Memory B cell (primary cell): Measurements from ENCODE around the gene ZNF208.
"Not testable (repeated sequence)": the region's sequence is repeated elsewhere in the genome, so short reads cannot be mapped to it uniquely, and the experiment has no call there.

Experiments
- ATAC-seq: fragments of 150-1000 bp; cut with Tn5 transposase; 2 replicates; pipeline ENCODE4 v1.10.0; 2021; ENCODE audit warnings: low read depth, mild to moderate bottlenecking, moderate library complexity
- DNase-seq, 2 donors: peaks; one replicate each; pipeline ENCODE4 v3.0.0; 2022; ENCODE audit warnings: low spot score in 2 of 2
- H3K27ac Mint-ChIP-seq: one replicate; pipeline ENCODE4 v1.8.0; 2022; ENCODE audit warnings: mild to moderate bottlenecking, moderate library complexity, mixed read lengths
- H3K27me3 Mint-ChIP-seq: one replicate; pipeline ENCODE4 v1.8.0; 2022; ENCODE audit warnings: mixed read lengths
- H3K36me3 Mint-ChIP-seq: one replicate; pipeline ENCODE4 v1.8.0; 2022; ENCODE audit warnings: mild to moderate bottlenecking, mixed read lengths
- H3K4me1 Mint-ChIP-seq: one replicate; pipeline ENCODE4 v1.8.0; 2022; ENCODE audit warnings: mixed read lengths
- H3K4me3 Mint-ChIP-seq: one replicate; pipeline ENCODE4 v1.8.0; 2022; ENCODE audit warnings: mild to moderate bottlenecking, moderate library complexity, mixed read lengths
- H3K9me3 Mint-ChIP-seq: one replicate; pipeline ENCODE4 v1.8.0; 2022; ENCODE audit warnings: mixed read lengths

The ZNF208 gene

GRCh38 chr19:21910318-21910717 lies 100.4 kb downstream of the ZNF208 start:
- Mint-ChIP-seq H3K27me3 (peaks cover 3% of the 10 kb centered on the region), H3K4me3 (no peak overlapping the region), H3K9me3 (peaks cover 14% of the 10 kb centered on the region)

GRCh38 chr19:21908066-21908465 lies 102.7 kb downstream of the ZNF208 start:
- no peaks in the 10 kb centered on the region for H3K36me3 Mint-ChIP-seq
- H3K27me3 Mint-ChIP-seq, result peaks cover 3% of the 10 kb centered on the region
- H3K4me3 Mint-ChIP-seq, result no peak overlapping the region
- H3K27ac Mint-ChIP-seq, result no peak overlapping the region
- no peak for DNase-seq
- H3K4me1 Mint-ChIP-seq, result no peaks in the 10 kb centered on the region
- no peak for ATAC-seq
- peaks cover 12% of the 10 kb centered on the region for H3K9me3 Mint-ChIP-seq

More at GRCh38 chr19:21910318-21910717, 100.4 kb downstream of the ZNF208 start:
- no peaks in the 10 kb centered on the region for H3K4me1 Mint-ChIP-seq
- H3K36me3 Mint-ChIP-seq, result no peaks in the 10 kb centered on the region
- ATAC-seq, result no peak
- H3K27ac Mint-ChIP-seq, result no peak overlapping the region
- DNase-seq, result no peak

- Mint-ChIP-seq H3K4me3 (no peak overlapping the region), H3K36me3 (no peaks in the 10 kb centered on the region)
- ATAC-seq, result no peak
Measured at GRCh38 chr19:21907516-21907915, 103.2 kb downstream of the ZNF208 start.

DNA sequence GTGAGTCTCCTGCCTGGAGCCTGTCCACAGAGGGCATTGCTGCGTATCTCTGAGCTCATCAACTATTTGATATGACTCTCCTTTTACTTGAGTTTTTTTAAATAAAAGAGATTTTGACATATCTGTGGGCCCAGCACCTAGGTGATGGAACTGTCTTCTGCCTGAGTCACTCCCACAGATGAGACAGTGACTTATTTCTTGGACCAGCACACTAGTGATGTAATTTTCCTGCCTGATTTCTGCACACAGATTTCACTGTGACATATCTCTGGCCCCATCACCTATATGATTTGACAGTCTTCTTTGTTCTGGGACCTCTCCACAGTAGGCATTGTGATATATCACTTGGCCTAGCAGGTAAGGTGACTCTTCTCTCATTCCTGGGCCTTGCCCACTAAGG lies 108.2 kb downstream of the ZNF208 start:
- H3K27ac Mint-ChIP-seq, result no peak overlapping the region
- H3K36me3 Mint-ChIP-seq, result peaks cover 2% of the 10 kb centered on the region
- no peak overlapping the region for H3K4me3 Mint-ChIP-seq
- peaks cover 11% of the 10 kb centered on the region for H3K9me3 Mint-ChIP-seq
- no peaks in the 10 kb centered on the region for H3K4me1 Mint-ChIP-seq
- DNase-seq (no peak), ATAC-seq (no peak)
- no peaks in the 10 kb centered on the region for H3K27me3 Mint-ChIP-seq

More at GRCh38 chr19:21907516-21907915, 103.2 kb downstream of the ZNF208 start:
- DNase-seq, result no peak
- no peaks in the 10 kb centered on the region for H3K4me1 Mint-ChIP-seq
- peaks cover 12% of the 10 kb centered on the region for H3K9me3 Mint-ChIP-seq
- H3K27ac Mint-ChIP-seq, result no peak overlapping the region
- peaks cover 3% of the 10 kb centered on the region for H3K27me3 Mint-ChIP-seq

- H3K27ac Mint-ChIP-seq, result no peak overlapping the region
- peaks cover 12% of the 10 kb centered on the region for H3K9me3 Mint-ChIP-seq
- no peaks in the 10 kb centered on the region for H3K27me3 Mint-ChIP-seq
- H3K4me3 Mint-ChIP-seq, result no peak overlapping the region
- peaks cover 3% of the 10 kb centered on the region for H3K36me3 Mint-ChIP-seq
- DNase-seq, result no peak
- no peak for ATAC-seq
- no peaks in the 10 kb centered on the region for H3K4me1 Mint-ChIP-seq
Measured at GRCh38 chr19:21901861-21902260, 108.9 kb downstream of the ZNF208 start.

DNA sequence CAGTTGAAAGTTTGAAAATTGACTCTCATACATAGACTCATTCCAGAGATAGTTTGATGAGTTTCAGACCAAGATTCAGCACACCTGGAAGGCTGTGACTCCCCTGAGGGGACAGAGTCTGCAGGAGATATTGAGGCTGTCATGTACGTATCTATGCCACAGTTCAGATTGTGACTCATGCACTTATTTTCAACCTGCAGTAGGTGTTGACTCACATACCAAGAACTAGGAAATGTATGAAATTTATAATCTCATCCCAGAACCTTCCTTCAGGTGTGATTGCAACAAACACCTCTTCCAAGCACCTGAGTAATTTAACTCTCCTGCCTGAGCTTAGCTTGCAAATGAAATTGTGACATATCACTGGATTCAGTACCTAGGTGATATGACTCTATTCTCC lies 110.3 kb downstream of the ZNF208 start:
- Mint-ChIP-seq H3K27me3 (no peaks in the 10 kb centered on the region), H3K4me1 (no peaks in the 10 kb centered on the region), H3K9me3 (peaks cover 14% of the 10 kb centered on the region), H3K4me3 (no peak overlapping the region), H3K36me3 (peaks cover 3% of the 10 kb centered on the region), H3K27ac (no peak overlapping the region)
- ATAC-seq (no peak), DNase-seq (no peak)

DNA sequence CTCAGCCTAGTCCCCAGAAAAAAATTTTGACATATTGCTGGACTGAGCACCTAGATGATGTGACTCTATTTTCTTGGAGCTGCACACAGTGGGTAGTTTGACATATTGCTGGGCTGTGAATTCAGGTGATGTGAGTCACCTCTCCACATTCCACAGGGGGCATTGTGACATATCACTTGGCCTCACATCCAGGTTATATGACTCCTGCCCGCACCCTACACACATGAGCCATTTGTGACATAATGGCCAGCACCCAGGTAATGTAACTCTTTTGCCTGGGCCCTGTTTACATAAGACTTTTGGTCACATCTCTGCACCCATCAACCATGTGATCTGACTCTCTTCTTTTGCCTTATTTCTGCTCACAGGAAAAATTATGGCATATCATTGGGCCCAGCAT lies 119.7 kb downstream of the ZNF208 start:
- peaks cover 5% of the 10 kb centered on the region for H3K9me3 Mint-ChIP-seq
- no peak overlapping the region for H3K4me3 Mint-ChIP-seq
- H3K27me3 Mint-ChIP-seq, result no peaks in the 10 kb centered on the region
- H3K36me3 Mint-ChIP-seq, result no peaks in the 10 kb centered on the region
- H3K27ac Mint-ChIP-seq, result no peak overlapping the region
- no peak for ATAC-seq
- DNase-seq, result no peak
- H3K4me1 Mint-ChIP-seq, result no peaks in the 10 kb centered on the region

DNA sequence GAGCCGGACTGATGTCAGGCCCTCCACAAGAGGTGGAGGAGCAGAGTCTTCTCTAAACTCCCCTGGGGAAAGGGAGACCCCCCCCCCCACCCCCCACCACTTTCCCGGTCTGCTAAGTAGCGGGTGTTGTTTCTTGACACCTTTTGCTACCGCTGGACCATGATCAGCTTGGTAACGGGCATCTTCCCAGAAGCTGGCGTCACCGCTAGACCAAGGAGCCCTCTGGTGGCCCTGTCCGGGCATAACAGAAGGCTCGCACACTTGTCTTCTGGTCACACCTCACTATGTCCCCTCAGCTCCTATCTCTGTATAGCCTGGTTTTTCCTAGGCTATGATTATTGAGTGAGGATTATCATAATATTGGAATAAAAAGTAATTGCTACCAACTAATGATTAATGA lies 120.7 kb downstream of the ZNF208 start:
- not testable (repeated sequence) for DNase-seq, H3K27me3 Mint-ChIP-seq, H3K4me3 Mint-ChIP-seq, ATAC-seq, H3K9me3 Mint-ChIP-seq, H3K4me1 Mint-ChIP-seq, H3K36me3 Mint-ChIP-seq, H3K27ac Mint-ChIP-seq

- H3K36me3 Mint-ChIP-seq, DNase-seq, H3K4me3 Mint-ChIP-seq, H3K9me3 Mint-ChIP-seq, ATAC-seq, H3K27ac Mint-ChIP-seq, H3K27me3 Mint-ChIP-seq, H3K4me1 Mint-ChIP-seq: not testable (repeated sequence)
Measured at GRCh38 chr19:21885516-21885915, 125.2 kb downstream of the ZNF208 start.

- not testable (repeated sequence) for ATAC-seq, H3K27ac Mint-ChIP-seq
Measured at GRCh38 chr19:21884786-21885185, 126.0 kb downstream of the ZNF208 start.

DNA sequence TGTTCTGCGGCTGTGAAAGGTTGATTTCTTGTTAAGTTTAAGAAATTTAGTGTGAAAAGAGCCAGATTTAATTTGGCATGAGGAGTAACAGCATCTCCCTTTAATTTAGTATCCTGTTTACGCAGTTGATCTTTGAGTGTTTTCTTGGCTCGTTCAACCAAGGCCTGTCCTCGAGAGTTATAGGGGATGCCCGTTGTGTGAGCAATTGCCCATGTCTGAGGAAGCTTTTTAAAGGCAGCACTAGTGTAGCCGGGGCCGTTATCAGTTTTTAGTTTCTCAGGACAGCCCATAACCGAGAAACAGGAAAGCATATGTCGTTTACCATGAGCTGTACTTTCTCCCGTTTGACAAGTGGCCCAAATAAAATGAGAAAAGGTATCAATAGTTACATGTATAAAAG lies 127.2 kb downstream of the ZNF208 start:
- Mint-ChIP-seq H3K36me3 (no peaks in the 10 kb centered on the region), H3K4me1 (no peaks in the 10 kb centered on the region), H3K27me3 (peaks cover 3% of the 10 kb centered on the region), H3K4me3 (no peak overlapping the region), H3K27ac (no peak overlapping the region), H3K9me3 (no peaks in the 10 kb centered on the region)
- ATAC-seq (no peak), DNase-seq (no peak)

More at GRCh38 chr19:21884786-21885185, 126.0 kb downstream of the ZNF208 start:
- DNase-seq, H3K36me3 Mint-ChIP-seq, H3K4me1 Mint-ChIP-seq, H3K9me3 Mint-ChIP-seq, H3K27me3 Mint-ChIP-seq, H3K4me3 Mint-ChIP-seq: not testable (repeated sequence)
